NCI-H2227 (cell line): ENCODE measurements around the gene EEF1A2.
A peak's percentile ranks its signal among the peaks of the same experiment; 100 is the strongest.

Experiments used
- DNase-seq: peaks from one replicate; lab custom pipeline; 2025; ENCODE audit not compliant: unreplicated experiment; lab: John Stamatoyannopoulos, UW

Gene EEF1A2

DNA sequence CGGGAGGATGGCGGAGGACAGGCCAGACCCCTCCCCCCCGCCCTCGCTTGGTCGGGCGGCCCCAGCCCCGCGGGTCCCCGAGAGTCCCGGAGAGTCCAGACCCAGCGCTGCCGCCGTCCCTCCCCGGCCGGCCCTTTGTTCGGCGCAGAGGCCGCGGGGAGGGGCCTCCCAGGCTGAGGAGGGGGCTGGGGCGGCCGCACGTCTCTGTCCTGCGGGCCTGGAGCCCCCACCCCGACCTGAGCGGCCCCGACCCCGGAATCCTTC lies 27.2 kb downstream of the EEF1A2 start:
- DNase-seq: peak; percentile 45

DNA sequence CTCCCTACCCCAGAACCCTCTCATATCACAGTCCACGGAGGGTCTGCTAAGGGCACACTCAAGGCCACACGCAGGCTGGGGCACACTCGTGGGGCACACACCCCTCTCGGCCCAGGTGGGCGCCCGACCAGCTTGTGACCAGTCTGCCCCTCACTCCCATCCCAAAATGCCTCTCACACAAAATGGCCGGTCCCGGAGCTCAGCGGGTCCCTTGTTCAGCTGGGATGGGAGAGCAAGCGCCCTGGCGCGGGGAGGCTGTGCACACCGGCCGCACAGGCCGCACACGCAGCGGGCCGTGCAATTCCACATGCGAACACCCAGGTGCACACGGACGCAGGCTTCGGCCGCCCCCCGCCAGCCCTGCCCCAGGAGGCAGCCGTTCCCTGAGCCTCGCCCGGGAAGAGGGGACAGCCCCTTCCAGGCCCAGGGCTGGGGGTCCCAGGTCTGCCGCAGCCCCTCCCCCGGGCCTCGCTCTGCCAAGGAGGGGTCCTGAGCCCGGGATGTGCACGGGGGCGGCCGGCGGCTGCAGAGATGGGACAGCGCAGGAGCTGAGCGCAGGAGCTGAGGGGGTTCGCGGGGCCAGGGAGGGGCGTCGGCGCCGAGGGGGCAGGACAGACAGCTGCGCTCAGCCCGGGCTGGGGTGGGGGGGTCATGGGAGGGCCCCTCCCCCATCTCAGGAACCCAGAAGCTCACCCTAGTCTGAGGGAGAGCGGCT lies 27.7 kb downstream of the EEF1A2 start:
- peak; percentile 34 for DNase-seq

DNA sequence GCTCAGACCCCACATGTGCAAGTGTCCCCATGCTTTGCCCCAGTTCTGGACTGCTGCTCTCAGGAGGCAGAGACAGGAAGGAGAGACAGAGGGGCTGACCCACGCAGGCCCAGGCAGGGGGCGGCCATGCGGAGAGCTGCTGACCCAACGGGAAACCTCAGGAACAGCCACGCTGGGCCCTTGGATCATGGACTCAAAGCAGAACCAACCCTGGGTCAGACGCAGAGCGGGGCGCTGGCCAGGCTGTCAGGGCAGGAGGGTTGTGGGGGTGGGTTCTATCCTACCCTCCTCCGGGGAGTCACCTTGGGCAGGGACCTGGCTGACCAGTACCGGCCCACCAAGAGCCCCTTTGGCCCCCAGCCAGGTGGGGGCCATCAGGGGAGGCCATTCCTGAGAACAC lies 28.5 kb downstream of the EEF1A2 start:
- DNase-seq: no peak

DNA sequence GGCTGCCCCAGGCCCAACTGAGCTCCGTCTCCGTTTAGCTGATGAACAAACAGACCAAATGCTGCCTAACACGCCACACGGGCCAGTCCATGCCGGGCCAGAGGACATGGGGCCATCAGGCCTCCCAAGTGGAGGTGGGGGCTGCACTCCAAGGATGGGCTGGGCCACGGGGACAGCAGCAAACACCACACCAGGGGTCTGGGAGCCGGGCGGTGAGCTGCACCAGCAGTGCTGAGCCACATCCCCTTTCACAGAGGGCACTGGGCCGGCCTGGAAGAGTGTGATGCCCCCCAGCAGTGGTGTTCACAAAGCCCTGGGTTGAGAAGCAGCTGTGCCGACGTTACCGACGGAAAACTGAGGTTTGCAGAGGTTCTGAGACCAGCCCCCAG lies 29.2 kb downstream of the EEF1A2 start:
- no peak for DNase-seq

DNA sequence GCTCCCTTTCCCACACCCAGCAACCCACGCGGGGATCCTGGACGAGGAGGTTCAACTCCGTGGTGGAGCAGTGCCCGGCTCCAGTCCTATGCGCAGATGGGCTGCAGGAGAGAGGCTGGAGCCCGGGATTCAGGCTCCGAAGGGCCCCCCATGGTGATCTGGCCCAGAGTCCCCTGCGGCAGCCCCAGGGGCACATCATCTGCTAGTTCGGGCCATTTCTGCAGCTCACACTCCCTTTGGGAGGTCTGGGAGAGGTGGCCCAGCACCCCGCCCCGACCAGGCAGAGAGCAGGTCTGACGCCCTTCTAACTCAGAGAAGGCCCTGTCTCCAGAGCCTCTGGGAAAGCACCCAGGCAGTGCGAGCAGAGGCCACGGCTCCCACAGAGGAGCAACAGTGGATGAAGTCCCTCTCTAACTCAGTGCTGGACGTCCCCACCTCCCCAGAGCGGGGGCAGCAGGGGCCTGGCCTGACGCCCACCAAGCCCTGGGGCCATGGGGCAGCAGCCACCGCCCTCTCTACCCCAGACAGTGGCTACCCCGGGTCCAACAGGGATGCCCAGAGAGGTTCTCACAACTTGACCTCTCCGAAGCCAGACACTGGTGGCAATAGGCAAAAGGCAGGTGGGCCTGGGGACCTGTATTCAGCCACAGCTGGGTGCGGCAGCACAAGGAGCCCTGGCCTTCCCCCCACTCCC lies 29.7 kb downstream of the EEF1A2 start:
- no peak for DNase-seq

DNA sequence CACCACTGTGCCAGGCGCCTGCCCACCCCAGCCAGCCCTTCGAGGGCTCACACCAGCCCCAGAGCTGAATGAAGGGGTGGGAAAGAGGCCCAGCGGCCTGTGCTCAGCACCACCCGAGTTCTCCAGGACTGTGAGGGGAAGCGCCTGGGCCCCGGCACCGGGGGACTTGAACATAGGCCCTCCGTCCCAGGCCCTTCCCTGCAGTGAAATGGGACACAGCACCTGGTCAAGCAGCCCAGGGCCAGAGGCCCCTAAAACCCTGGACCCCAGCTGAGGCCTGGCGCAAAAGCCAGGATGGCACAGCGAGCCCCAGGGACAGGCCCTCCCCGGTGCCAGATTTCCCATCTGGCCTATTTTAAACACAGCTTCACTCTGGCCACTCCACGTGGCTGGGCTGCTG lies 30.5 kb downstream of the EEF1A2 start:
- DNase-seq: no peak

DNA sequence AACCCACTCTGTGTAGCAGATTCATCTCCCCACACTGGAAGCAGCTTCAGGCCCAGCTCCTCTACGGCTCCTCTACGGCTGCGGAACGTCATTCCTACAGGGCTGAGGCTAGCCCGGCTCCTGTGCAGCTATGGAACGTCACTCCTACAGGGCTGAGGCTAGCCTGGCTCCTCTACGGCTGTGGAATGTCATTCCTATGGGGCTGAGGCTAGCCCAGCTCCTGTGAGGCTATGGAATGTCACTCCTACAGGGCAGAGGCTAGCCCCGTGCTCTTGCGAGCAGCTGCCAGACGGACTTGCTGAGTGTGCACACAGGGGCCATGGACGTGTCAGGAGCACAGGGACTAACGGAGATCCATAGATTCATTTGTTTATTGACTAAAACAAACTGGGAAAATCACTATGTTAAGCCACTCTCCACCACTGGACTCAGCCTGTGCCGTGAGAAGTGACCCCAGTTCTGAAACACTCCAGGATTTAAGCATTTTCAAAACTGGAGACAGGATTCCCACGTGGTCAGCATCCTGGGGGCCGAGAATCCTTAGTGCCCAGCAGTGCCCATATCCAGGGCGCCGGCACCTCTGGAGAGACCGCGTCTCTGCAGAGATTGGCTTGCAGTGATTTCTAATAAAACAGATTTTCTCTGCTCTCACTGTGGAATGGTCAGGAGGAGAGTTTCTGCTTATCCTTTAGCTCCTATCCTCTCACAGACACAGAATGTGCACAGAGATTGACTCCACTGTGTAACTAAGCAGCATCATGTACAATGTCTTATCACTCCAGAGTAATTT lies 31.4 kb downstream of the EEF1A2 start:
- no peak for DNase-seq

DNA sequence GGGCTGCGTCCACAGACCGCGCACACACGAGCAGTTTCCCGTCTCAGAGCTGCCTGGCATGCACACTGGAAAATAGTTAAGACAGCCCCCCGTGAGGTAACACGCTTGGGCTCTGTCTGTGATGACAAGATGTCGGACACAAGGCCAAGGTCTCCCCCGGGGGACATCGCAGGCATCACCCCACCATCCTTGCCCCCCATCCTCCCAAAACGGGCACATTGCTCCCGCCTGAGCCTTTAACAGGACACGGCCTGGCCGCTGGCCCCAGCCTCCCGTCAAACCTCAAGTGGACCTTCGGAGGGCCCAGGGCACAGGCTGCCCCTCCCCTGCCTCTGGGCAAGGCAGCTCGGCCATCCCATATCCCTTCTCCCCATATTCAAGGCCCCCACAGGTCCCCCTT lies 32.0 kb downstream of the EEF1A2 start:
- no peak for DNase-seq

DNA sequence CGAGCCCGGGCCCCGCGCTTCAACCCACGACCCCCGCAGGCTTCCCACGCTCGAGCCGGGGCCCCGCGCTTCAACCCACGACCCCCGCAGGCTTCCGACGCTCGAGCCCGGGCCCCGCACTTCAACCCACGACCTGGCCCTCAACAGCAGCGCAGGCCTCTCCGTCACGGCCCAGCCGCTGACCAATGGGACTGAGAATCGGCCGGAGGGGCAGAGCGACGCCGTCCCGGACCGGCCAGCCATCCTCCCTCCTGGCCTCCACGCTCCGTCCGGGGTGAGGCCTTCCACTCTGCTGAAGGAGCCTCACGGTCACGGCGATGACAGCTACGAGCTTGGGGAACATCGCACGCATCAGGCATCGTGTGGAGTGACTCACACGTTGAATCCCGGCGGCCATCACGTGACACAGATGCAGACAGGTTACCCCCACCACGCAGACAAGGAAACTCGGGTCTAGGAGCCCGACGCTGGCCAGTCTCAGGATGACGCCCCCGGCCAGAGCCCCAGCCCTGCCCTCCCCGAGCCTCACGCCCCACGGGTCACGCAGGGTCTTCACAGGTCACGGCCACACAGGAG lies 32.5 kb downstream of the EEF1A2 start:
- no peak for DNase-seq

DNA sequence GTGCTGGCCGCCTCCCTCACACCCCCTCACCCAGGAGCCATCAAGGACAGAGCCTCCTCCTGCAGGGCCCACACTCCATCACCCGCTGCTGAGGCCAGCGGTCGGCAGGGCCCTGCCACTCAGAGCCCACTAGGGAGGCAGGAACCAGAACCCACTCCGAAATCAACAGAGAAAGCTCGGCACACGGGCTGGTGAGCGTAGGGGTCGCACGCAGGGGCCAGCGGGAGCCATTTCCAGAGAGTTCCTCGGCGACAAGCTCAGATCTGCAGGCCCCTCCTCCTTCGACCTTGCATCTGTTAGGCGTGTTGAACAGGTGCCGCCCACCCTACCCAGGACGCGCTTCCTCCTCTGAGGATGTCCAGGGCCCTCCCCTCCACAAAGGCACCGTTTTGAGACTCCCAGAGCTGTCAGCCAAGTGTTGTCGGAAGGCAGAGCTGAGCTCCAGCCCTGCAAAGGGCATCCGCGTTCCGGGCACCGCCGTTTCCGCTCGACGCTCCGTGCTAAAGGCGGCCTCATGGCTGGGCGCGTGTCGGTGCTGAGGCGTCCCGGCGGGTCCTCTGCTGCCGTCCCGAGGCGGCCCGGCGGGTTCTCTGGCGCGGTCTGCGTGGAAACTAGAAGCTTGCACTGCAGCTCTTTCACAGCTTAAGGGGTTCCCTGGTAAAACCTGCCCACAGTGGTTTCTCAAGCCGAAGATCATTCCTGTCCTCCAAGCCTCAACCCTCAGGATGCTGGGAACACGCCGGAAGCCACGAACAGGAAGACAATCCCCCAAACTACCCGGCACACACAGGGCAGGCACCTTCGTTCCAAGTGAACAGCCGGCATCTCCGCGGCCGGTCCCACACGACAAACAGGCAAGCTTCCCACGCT lies 33.3 kb downstream of the EEF1A2 start:
- no peak for DNase-seq

DNA sequence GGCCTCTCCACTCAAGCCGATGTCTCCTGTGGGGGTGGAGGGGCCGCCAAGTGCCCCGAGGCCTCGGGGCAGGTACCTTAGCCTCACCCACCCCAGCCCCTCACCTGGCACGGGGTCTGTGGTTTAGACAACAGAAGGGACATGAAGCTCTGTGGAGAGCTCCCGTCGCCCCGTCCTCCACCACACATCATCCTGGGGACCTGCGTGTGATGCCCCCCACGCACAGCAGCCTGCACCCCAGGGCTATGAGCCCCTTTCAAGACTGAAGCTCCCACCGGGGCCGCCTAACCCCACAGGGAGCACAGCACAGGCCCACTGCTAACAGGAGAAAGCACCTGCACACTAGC lies 34.6 kb downstream of the EEF1A2 start:
- DNase-seq: no peak

DNA sequence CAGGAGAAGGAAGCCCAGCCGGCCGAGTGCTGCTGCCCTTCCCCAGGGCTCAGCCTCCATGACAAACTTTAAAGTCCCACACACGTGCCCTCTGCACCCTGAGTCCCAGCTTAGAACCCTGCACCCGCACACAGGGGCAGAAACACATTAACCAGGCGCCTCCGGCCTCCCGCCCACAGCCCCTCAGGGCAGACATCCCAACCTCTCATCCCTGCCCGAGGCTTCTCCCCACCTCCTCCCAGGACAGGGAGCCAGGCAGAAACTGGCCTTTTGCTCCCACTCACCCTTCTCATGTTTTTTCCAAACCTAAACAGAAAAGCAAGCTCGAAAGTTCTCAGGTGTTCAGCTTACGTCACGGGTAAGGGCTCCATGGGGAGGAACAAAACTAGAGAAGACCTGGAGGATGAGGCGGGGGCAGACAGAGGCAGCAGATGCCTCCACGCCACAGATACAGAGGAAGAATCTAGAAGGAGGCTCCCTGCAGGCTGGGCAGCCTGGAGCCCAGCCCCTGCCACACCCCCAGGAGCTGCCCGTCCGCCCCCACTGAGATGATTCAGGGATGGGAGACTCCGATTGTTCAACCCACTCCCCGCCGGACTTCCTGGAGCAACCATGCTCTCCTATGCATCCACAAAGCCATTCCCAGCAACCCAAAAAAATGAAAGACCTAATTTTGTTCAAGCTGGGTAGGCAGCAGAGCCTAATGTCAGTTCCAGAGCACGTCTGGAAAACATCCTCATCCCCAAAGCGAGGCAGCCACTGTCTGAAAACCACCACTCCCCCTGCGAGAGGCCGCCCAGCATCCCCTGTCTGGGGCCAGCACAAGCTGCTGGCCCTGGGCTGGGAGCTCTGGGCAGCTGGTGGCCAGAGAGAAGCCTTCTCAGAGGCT lies 35.2 kb downstream of the EEF1A2 start:
- DNase-seq: peak; percentile 43

DNA sequence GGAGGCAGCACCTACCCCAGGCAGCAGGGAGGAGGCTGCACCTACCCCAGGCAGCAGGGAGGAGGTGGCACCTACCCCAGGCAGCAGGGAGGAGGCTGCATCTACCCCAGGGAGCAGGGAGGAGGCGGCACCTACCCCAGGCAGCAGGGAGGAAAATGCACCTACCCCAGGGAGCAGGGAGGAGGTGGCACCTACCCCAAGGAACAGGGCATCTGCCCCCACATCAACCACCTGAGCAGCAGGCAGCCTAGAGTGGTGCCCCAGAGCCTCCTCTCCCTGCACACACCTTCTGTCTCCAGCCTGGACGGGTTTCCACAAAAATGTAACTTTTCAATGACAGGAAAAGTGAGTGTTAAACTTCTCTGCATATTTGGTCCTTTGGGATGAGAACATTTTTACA lies 36.6 kb downstream of the EEF1A2 start:
- DNase-seq: no peak

DNA sequence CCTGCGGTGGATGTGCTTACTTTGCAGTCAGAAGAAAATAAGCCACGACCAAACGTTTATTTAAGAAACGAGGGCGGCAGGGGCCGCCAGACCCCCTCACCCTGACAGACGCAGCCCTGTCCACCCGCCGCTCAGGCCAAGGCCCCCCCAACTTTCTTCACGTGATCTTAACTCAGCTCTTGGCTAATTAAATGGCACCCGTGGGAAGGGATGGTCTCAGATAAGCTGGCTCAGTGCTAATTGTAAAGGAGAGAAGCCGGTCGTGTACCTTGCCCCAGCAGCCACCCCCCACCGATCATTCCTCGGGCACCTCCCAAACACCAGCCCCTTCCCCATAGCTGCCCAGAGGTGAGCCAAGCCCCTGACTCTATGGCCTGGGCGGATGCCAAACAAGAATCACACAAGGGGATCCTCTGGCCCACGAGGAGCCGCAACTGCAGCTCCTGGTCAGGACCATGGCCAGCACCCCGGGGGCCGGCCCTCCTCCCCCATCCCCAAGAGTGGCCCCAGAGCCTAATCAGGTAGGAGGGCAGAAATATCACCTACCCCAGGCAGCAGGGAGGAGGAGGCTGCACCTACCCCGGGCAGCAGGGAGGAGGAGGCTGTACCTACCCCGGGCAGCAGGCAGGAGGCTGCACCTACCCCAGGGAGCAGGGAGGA lies 37.6 kb downstream of the EEF1A2 start:
- no peak for DNase-seq

DNA sequence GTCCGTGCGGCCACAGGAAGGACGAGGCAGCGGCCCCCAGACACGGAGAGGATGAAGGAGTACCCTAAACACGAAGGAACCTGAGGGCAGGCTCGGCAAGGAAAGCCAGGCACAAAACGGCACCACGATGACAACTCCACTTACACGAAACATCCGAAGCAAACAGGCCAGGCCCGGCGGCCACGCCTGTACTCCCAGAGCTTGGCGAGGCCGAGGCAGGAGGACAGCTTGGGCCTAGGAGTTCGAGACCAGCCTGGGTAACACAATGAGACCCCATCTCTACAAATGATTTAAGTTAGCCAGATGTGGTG lies 39.9 kb downstream of the EEF1A2 start:
- no peak for DNase-seq

DNA sequence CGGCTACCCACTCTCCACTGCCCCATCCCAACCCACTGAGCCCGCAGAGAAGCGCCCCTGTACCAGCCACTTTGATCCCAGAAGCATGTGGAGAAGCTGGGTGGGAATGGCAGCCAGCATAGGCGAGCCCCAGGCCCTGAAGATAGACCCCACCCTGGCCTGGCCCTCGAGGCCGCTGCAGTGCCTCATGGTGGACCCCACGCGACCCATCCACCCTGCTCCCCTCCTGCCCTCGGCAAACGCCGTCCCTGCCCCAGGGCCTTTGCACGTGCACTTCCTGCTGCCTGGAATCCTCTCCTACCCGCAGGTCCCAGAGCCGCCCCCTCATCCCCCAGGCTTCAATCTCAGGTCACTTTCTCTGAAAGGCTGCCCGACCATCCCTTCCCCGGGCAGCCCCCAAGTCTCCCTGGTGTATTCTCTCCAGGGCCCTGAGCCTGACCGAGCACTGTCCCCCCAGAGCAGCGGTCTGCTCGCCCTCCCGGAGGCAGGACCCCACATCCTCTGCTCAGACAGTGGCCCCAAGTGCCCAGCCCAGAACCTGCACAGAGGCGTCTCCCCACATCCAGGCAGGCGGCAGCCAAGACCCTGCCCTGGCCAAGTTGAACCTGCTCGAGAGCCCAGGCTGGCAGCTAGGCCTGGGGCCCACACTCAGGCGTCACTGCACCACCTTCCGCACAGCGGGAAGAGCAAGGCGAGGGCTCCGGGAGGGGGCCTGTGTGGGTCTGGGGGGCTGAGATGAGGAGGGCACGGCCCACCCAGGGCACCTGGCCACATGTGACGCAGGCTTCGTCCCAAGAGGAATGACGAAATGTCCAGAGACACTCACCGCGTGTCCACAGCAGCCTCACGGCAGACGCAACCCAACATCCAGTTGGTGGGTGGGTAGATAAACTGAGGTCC lies 40.5 kb downstream of the EEF1A2 start:
- no peak for DNase-seq

DNA sequence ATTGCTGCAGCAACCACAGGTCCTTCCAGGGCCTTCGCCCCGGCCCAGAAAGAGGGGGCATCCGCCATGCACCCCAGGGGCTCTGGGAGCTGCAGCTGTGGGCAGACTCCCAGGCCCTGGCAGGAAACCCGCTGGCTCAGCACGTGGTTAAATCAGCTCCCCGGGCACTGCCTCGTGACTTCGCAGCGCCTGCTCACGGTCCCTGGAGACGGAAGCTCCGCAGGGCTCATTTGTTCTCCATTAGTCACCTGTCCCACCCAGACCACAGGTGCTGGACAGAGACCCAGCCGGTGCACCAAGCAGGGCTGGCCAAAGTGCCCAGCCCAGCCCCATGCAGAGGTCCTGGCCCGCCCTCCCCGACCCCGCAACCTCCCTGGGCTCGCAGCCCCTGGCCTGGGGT lies 41.1 kb downstream of the EEF1A2 start:
- peak; percentile 47 for DNase-seq

DNA sequence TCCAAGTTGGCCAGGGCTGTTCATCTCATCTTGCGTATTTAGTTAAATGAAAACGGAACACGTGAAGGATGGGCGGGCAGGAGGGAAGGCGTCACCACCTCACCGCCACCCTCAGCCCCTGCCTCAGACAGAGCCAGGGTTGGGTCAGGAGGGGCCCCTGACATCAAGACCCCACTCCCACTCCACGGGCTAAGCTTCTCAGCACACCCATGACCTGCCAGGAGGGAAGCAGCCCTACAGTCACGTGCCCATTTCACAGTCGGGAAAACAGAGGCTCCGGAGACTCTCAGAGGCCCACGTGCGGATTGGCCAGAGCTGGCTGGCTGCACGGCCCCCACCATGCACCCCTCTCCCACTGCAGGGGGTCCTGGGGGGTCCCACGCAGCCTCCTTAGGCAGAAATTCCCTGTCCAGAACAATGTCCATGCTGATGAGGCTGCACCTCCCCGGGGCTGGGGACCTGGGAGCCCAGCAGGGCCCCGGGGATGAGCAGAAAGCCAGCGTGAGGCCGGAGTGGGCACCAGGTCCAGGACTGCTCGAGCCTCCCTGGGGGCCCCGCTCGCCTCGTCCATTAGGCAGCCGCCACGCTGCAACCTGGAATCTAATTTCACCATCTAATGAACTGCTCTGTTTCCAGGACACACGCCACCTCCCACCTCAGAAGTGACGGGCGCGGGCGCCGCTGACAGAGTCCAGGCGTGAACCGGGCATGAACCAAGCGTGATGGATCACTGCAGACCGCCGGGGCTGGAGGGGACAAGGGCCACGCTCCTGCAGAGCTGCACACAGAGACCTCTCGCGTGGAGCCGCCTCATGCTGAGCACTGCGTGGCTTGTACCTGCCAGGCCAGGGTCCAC lies 42.2 kb downstream of the EEF1A2 start:
- peak; percentile 35 for DNase-seq
